SK-N-SH (cell line): ENCODE data around the gene ACO1. TPM values are rescaled to one million over a fixed set of nuclear protein-coding genes. Genes with fewer than 3 reads are reported as not detected.

ENCODE experiments used
- CTCF ChIA-PET: fragments of 300-600, 350-600 bp; formaldehyde crosslinking; extraction: SDS; loops from one replicate; lab custom pipeline; 2021; lab: Yijun Ruan, JAX
- POLR2A ChIA-PET: fragments of 350-600 bp; sonication (Branson Sonifier 250); formaldehyde crosslinking; extraction: SDS; loops from one replicate; lab custom pipeline; 2020; ENCODE audit warnings: antibody characterized with exemption, inconsistent platforms; lab: Yijun Ruan, JAX
- DNase-seq: peaks from one replicate; pipeline ENCODE4 v3.0.0; 2012
- H2AFZ ChIP-seq: fragments of 200-600 bp; sonication (generic); 2 replicates; pipeline ENCODE4 v1.8.1; 2016; ENCODE audit warnings: antibody characterized with exemption, mild to moderate bottlenecking, low read depth
- H3F3A ChIP-seq: fragments of 200-600 bp; sonication (generic); replicated peaks from 2 replicates; pipeline ENCODE3; 2016; ENCODE audit warnings: antibody characterized with exemption, mild to moderate bottlenecking; ENCODE audit not compliant: insufficient read depth
- H3K27ac ChIP-seq, 2 experiments: fragments of 200-500 bp in 1 of 2; fragments of 200-600 bp in 1 of 2; sonication (Bioruptor generic) in 1 of 2; sonication (generic), shearing (Covaris generic) in 1 of 2; 2 replicates each; pipeline versions ENCODE4 v1.5.1 to v1.6.1; 2014 to 2016; ENCODE audit warnings: low read depth in 2 of 2, inconsistent platforms in 1 of 2, low read length in 1 of 2, mild to moderate bottlenecking in 1 of 2, mixed read lengths in 1 of 2
- H3K27me3 ChIP-seq: fragments of 200-600 bp; sonication (generic), shearing (Covaris generic); 2 replicates; pipeline ENCODE4 v1.6.1; 2016; ENCODE audit warnings: mixed run types; ENCODE audit not compliant: insufficient read depth
- H3K36me3 ChIP-seq, 2 experiments: fragments of 200-500 bp in 1 of 2; fragments of 200-600 bp in 1 of 2; sonication (Bioruptor generic) in 1 of 2; sonication (generic) in 1 of 2; replicated peaks in 1 of 2; 2 replicates each; pipeline versions ENCODE3 to v1.5.1; 2014 to 2016; ENCODE audit warnings: low read length in 1 of 2, mild to moderate bottlenecking in 1 of 2; ENCODE audit not compliant: insufficient read depth in 2 of 2, control insufficient read depth in 1 of 2
- H3K4me1 ChIP-seq, 2 experiments: fragments of 200-500 bp in 1 of 2; fragments of 200-600 bp in 1 of 2; sonication (Bioruptor generic) in 1 of 2; sonication (generic), shearing (Covaris generic) in 1 of 2; 2 replicates each; pipeline versions ENCODE4 v1.5.1 to v1.6.1; 2014 to 2016; ENCODE audit warnings: low read depth in 1 of 2, low read length in 1 of 2, mixed run types in 1 of 2; ENCODE audit not compliant: insufficient read depth in 2 of 2, control insufficient read depth in 1 of 2
- H3K4me2 ChIP-seq: fragments of 200-600 bp; sonication (generic), shearing (Covaris generic); 2 replicates; pipeline ENCODE4 v1.6.1; 2017; ENCODE audit warnings: mixed run types
- H3K4me3 ChIP-seq, 2 experiments: fragments of 200-500 bp in 1 of 2; fragments of 200-600 bp in 1 of 2; sonication (Bioruptor generic) in 1 of 2; sonication (generic), shearing (Covaris generic) in 1 of 2; 2 replicates each; pipeline versions ENCODE4 v1.5.1 to v1.8.1; 2014 to 2016; ENCODE audit warnings: low read depth in 2 of 2, inconsistent platforms in 1 of 2, low read length in 1 of 2, mild to moderate bottlenecking in 1 of 2, mixed read lengths in 1 of 2, moderate library complexity in 1 of 2
- H3K79me2 ChIP-seq: fragments of 200-600 bp; sonication (generic); 2 replicates; pipeline ENCODE4 v1.8.1; 2017; ENCODE audit warnings: mild to moderate bottlenecking; ENCODE audit not compliant: insufficient read depth
- H3K9ac ChIP-seq: fragments of 200-600 bp; sonication (generic); 2 replicates; pipeline ENCODE4 v1.6.1; 2017; ENCODE audit warnings: mixed run types
- H3K9me2 ChIP-seq: fragments of 200-600 bp; sonication (generic); 2 replicates; pipeline ENCODE4 v1.6.1; 2017; ENCODE audit warnings: mixed run types
- H3K9me3 ChIP-seq: fragments of 200-600 bp; sonication (generic); 2 replicates; pipeline ENCODE4 v1.6.1; 2017; ENCODE audit warnings: mixed run types, mild to moderate bottlenecking, moderate library complexity
- H4K20me1 ChIP-seq: fragments of 200-600 bp; sonication (generic); 2 replicates; pipeline ENCODE4 v1.6.1; 2017; ENCODE audit warnings: mild to moderate bottlenecking, mixed run types; ENCODE audit not compliant: insufficient read depth
- CHD2 ChIP-seq: fragments of 150-350 bp; IDR thresholded peaks from 2 replicates; pipeline ENCODE4 v1.6.1; 2018; ENCODE audit warnings: low read length; ENCODE audit not compliant: partially characterized antibody
- CTCF ChIP-seq: fragments of 200-600 bp; sonication (generic); IDR thresholded peaks from 2 replicates; pipeline ENCODE4 v1.6.1; 2017; ENCODE audit warnings: antibody characterized with exemption, mild to moderate bottlenecking, moderate library complexity
- EP300 ChIP-seq, 2 experiments: IDR thresholded peaks; 2 replicates each; pipeline versions ENCODE4 v1.4.0 to v1.6.1; 2012; ENCODE audit warnings: borderline replicate concordance in 1 of 2, low read depth in 1 of 2, low read length in 1 of 2
- FOSL2 ChIP-seq: IDR thresholded peaks from 2 replicates; pipeline ENCODE4 v1.4.0; 2012; ENCODE audit warnings: low read depth, mild to moderate bottlenecking, moderate library complexity, borderline replicate concordance
- FOXJ3 ChIP-seq: sonication (generic); formaldehyde crosslinking; IDR thresholded peaks from 2 replicates; pipeline ENCODE4 v1.5.1; 2020; ENCODE audit warnings: mild to moderate bottlenecking, missing genetic modification reagents
- FOXM1 ChIP-seq: IDR thresholded peaks from 2 replicates; pipeline ENCODE4 v1.4.0; 2012; ENCODE audit warnings: low read depth, mild to moderate bottlenecking
- GATA2 ChIP-seq: sonication (generic); formaldehyde crosslinking; IDR thresholded peaks from 2 replicates; pipeline ENCODE4 v1.5.0; 2020; ENCODE audit warnings: mild to moderate bottlenecking, missing genetic modification reagents
- JUND ChIP-seq: IDR thresholded peaks from 2 replicates; pipeline ENCODE4 v1.4.0; 2012
- MAX ChIP-seq: IDR thresholded peaks from 2 replicates; pipeline ENCODE4 v1.4.0; 2012; ENCODE audit warnings: low read depth
- MEF2A ChIP-seq: IDR thresholded peaks from 2 replicates; pipeline ENCODE4 v1.4.0; 2012; ENCODE audit warnings: low read depth, borderline replicate concordance
- MXI1 ChIP-seq: IDR thresholded peaks from 2 replicates; pipeline ENCODE4 v1.6.1; 2012; ENCODE audit warnings: mild to moderate bottlenecking, low read depth, low read length, improper control_type of control experiment
- NFIC ChIP-seq: IDR thresholded peaks from 2 replicates; pipeline ENCODE4 v1.4.0; 2012; ENCODE audit warnings: borderline replicate concordance
- NRF1 ChIP-seq: IDR thresholded peaks from 2 replicates; pipeline ENCODE4 v1.6.1; 2012; ENCODE audit warnings: low read depth, mild to moderate bottlenecking, low read length
- POLR2AphosphoS5 ChIP-seq: IDR thresholded peaks from 2 replicates; pipeline ENCODE4 v1.6.1; 2012; ENCODE audit warnings: low read depth, low read length
- RAD21 ChIP-seq: IDR thresholded peaks from 2 replicates; pipeline ENCODE4 v1.6.1; 2012; ENCODE audit warnings: mild to moderate bottlenecking, low read length
- RCOR1 ChIP-seq: fragments of 150-350 bp; IDR thresholded peaks from 2 replicates; pipeline ENCODE4 v1.6.1; 2017; ENCODE audit warnings: antibody characterized with exemption, low read length
- REST ChIP-seq: IDR thresholded peaks from 2 replicates; pipeline ENCODE4 v1.6.1; 2012; ENCODE audit warnings: mild to moderate bottlenecking, low read depth, low read length, moderate library complexity
- RFX5 ChIP-seq: IDR thresholded peaks from 2 replicates; pipeline ENCODE4 v1.6.1; 2012; ENCODE audit warnings: mild to moderate bottlenecking, improper control_type of control experiment, low read length
- RXRA ChIP-seq: IDR thresholded peaks from 2 replicates; pipeline ENCODE4 v1.4.0; 2012; ENCODE audit warnings: low read depth, mild to moderate bottlenecking, borderline replicate concordance
- SIN3A ChIP-seq: IDR thresholded peaks from 2 replicates; pipeline ENCODE4 v1.6.1; 2012; ENCODE audit warnings: low read depth, mild to moderate bottlenecking, low read length, moderate library complexity, borderline replicate concordance
- TAF1 ChIP-seq: IDR thresholded peaks from 2 replicates; pipeline ENCODE4 v1.6.1; 2012; ENCODE audit warnings: low read depth, mild to moderate bottlenecking, low read length, moderate library complexity, borderline replicate concordance
- TCF12 ChIP-seq: IDR thresholded peaks from 2 replicates; pipeline ENCODE4 v1.4.0; 2012
- TEAD4 ChIP-seq: IDR thresholded peaks from 2 replicates; pipeline ENCODE4 v1.4.0; 2012; ENCODE audit warnings: mild to moderate bottlenecking, borderline replicate concordance; ENCODE audit not compliant: insufficient read depth
- USF1 ChIP-seq: IDR thresholded peaks from 2 replicates; pipeline ENCODE4 v1.4.0; 2012; ENCODE audit warnings: low read depth, borderline replicate concordance
- USF2 ChIP-seq: fragments of 150-350 bp; IDR thresholded peaks from 2 replicates; pipeline ENCODE4 v1.6.1; 2017; ENCODE audit warnings: antibody characterized with exemption, low read length, low read depth, borderline replicate concordance
- YY1 ChIP-seq: IDR thresholded peaks from 2 replicates; pipeline ENCODE4 v1.4.0; 2012; ENCODE audit warnings: low read depth, mild to moderate bottlenecking
- WGBS: methylation state at CpG from one replicate; pipeline ENCODE4 v1.1.6; 2017; ENCODE audit warnings: low lambda C conversion rate; 5-methylcytosine and 5-hydroxymethylcytosine counted together
- polyA plus RNA-seq, 3 experiments: library from polyadenylated mRNA; depleted of rRNA; stranded (reverse); fragments of >200 nt; gene quantifications; 2 replicates each; pipeline ENCODE4 v1.2.3, GENCODE V29; 2012

Gene ACO1
- polyA plus RNA-seq, 1 of the 3 experiments (the other 2 are of a cell fraction): 25.4 TPM

GRCh38 chr9:32378993-32379729 is 5.3 kb upstream of the ACO1 start:
- DNase-seq: peak; percentile 69
- Histone ChIP-seq H3K9me3 (no peaks in the 10 kb centered on the region), H3K36me3 (no peaks in the 10 kb centered on the region), H4K20me1 (no peaks in the 10 kb centered on the region), H3K4me1 (peaks cover 4% of the 10 kb centered on the region in 2 experiments; a peak in 2 of 4 replicates), H3K9ac (no peak overlapping the region), H2AFZ (peak overlapping the region; percentile 75), H3K27me3 (no peaks in the 10 kb centered on the region), H3K4me3 (peak overlapping the region in 1 of 2 experiments; percentile 40; a peak in 1 of 4 replicates), H3K9me2 (no peaks in the 10 kb centered on the region), H3F3A (no peaks in the 10 kb centered on the region), H3K27ac (no peak overlapping the region), H3K79me2 (no peaks in the 10 kb centered on the region), H3K4me2 (peak overlapping the region; percentile 58; the same call in 1 of the 2 replicates)
- 1% methylated on average over 5 of the region's 5 CpGs for WGBS
- CTCF ChIA-PET: interaction anchor here (0.6 to 7.4 kb wide), 78 partner anchors 9 to 1293 kb away, joined by 3 to 620 read pairs (median 4); partner anchors contain the start of genes NDUFB6, RIGI, SMIM27 and TOPORS
- POLR2A ChIA-PET: interaction anchor here (1.3 to 1.9 kb wide), 2 partner anchors 147 to 201 kb away, joined by 4 to 10 read pairs; partner anchors contain the start of gene RIGI
- peak; percentile 94 for TF ChIP-seq RAD21
- no peak for TF ChIP-seq MEF2A
- no peak for TF ChIP-seq GATA2 (CRISPR knock-in tag)
- no peak for TF ChIP-seq YY1
- TF ChIP-seq TAF1: no peak
- TF ChIP-seq RFX5: peak; percentile 47; the same call in 1 of the 2 replicates
- TF ChIP-seq REST: no peak
- TF ChIP-seq NRF1: no peak
- peak; percentile 20 for TF ChIP-seq CHD2
- peak; percentile 88 for TF ChIP-seq CTCF
- TF ChIP-seq FOXJ3 (CRISPR knock-in tag): no peak
- no peak for TF ChIP-seq RXRA
- 0 out of 2 replicates have a peak, but pooled peaks have one; percentile 45 for TF ChIP-seq MXI1
- no peak for TF ChIP-seq JUND
- TF ChIP-seq EP300 (IDR thresholded peaks at IDR 0.05; ENCODE audit: borderline replicate concordance in 1 of 2, low read depth in 1 of 2, low read length in 1 of 2): no peak
- no peak for TF ChIP-seq FOSL2
- TF ChIP-seq TCF12: no peak
- TF ChIP-seq NFIC: no peak
- TF ChIP-seq TEAD4: no peak
- TF ChIP-seq FOXM1: no peak
- no peak for TF ChIP-seq MAX
- TF ChIP-seq SIN3A: no peak
- TF ChIP-seq POLR2AphosphoS5: no peak
- no peak for TF ChIP-seq USF1
- TF ChIP-seq RCOR1: peak; percentile 40; the same call in 1 of the 2 replicates
- TF ChIP-seq USF2: no peak
